ENCODE results near the gene SLC51A.

- TF ChIP-seq CTCF (IDR thresholded peaks at IDR 0.05; ENCODE audit: low read length) (no peak), EZH2 (IDR thresholded peaks at IDR 0.05; ENCODE audit: borderline replicate concordance, low read length) (no peak)
Measured at GRCh38 chr3:196218155-196218712, 1.9 kb downstream of the SLC51A start.

Measured in OCI-LY1 (cell line).